GM18507 (cell line): ENCODE measurements around the gene ATCAY.
A peak's percentile ranks its signal among the peaks of the same experiment; 100 is the strongest.
"Not testable (repeated sequence)": the region's sequence is repeated elsewhere in the genome, so short reads cannot be mapped to it uniquely, and the experiment has no call there.

Experiments used
- DNase-seq: peaks from one replicate; pipeline ENCODE4 v3.0.0; 2011; ENCODE audit warnings: low read depth; ENCODE audit not compliant: insufficient read length; ENCODE audit errors: extremely low spot score
- FAIRE-seq: peaks from 2 replicates; lab custom pipeline; 2011; peaks lifted over from hg19 to GRCh38; lab: Jason Lieb, UNC

Gene ATCAY

GRCh38 chr19:3852614-3853254, 27.8 kb upstream of the ATCAY start:
- FAIRE-seq (no peak), DNase-seq (no peak)

GRCh38 chr19:3855320-3855719, 25.2 kb upstream of the ATCAY start:
- FAIRE-seq (no peak), DNase-seq (no peak)

GRCh38 chr19:3857449-3858003, 23.0 kb upstream of the ATCAY start:
- FAIRE-seq (no peak), DNase-seq (peak; percentile 35)

DNA sequence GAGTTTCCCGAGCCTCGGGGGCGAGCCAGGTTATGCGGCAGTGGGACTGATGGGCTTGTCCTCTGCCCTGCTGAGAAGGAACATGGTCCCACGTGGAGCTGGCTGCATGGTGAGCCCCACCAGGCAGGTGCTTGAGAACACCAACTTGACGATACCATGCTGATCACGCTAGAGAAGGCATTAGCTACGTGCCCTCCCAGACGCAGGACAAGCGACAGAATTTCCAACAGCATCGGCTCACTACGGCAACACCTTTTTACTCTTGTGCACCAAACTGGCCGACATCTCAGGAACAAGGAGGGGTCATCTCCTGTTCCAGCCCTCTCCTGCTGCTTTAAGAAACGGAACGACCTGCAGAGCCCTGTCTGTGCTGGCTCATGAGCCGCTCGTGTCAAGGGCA, 20.0 kb upstream of the ATCAY start:
- FAIRE-seq (no peak), DNase-seq (no peak)

GRCh38 chr19:3862826-3863500, 17.5 kb upstream of the ATCAY start:
- DNase-seq (no peak), FAIRE-seq (no peak)

GRCh38 chr19:3863648-3864047, 16.8 kb upstream of the ATCAY start:
- no peak for FAIRE-seq

DNA sequence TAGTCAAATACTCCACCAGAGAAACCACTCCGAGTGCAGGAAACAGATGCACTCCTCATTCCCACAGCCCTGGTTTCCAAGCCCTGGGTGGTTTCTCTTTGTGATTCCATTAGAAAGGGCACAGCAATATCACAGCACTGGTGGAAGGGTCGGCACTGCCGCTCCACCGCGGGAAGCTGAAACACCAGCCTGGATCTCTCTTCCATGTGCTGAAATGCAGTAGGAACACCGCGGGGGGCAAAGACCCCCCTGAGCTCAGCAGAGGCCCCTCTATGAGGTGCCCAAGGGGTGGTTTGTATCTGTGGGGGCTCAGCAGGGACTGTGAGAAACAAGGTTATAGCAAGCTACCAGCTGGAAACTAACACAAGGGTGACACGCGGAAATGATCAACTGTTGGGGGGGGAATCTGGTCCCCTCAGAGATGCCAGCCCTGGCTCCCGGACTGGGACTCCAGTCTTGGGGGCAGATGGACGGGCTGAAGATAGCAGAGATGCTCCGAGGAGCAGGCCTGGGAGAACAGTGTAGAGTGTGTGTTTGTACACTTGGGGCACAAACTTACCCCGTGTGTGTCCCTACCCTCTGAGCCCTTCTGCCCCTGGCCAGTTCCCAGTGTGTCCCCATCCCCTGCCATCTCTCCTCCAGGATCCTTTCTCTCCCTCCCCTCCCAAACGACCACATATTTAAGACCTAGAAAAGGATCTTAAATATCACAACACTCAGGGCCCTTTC, 13.4 kb upstream of the ATCAY start:
- DNase-seq (no peak), FAIRE-seq (no peak)

More at GRCh38 chr19:3863648-3864047, 16.8 kb upstream of the ATCAY start:
- no peak for DNase-seq

GRCh38 chr19:3867971-3868769, 12.3 kb upstream of the ATCAY start:
- FAIRE-seq, result no peak

DNA sequence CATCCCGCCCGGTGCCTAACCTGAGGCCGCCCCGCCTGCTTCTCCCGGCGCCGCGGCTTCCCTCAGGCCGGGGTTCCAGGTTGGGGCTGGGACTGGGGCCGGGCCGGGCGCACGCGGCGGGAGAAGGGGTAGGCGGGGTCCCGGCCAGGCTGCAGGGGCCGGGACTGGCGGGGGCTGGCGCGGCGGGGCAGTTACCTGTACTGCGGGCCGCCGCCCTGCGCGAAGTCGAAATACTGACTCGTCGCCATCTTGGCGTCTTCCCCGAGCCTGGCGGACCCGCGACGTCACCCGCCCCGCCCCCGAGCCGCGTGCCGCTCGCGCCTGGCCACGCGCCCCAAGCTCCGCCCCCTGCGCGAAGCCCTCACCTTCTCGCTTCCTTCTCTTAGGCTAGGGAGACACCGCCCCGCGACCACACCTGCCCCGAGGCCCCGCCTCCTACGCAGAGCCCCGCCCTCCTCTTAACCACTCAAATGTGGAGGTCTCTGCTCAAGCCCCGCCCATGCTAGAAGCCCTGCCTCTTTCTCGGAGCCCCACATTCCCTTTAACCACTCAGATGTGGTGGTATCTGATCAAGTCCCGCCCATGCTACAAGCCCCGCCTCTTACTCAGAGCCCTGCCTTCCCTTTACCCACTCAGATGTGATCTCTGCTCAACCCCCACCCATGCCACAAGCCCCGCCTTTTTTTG, 11.6 kb upstream of the ATCAY start, which contains the start of gene ZFR2:
ZFR2 (minus strand) TSS at position 269 of the 687 bp plus-strand sequence; CDS start at position 248, 21 bp downstream.
- DNase-seq (no peak), FAIRE-seq (no peak)

More at GRCh38 chr19:3867971-3868769, 12.3 kb upstream of the ATCAY start:
- DNase-seq, result no peak

DNA sequence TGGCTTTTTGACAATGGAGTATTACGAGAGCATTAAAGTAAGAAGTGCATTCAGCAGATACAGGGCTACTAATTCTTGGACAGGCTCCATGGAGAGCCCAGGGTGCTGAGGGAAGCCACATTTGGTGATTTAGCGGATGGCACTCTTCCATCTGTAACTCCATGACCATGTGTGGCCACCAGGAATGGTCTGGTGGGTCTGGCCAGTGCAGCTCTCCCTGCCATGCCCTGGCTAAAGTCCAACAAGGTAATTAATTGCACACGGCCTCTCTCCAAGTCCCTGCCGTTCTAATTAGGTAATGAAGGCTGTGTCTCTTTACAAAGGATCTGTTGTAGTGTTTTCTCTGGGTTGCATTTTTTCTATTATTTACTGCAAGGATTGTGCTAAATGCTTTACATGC, 7.3 kb upstream of the ATCAY start:
- FAIRE-seq (no peak), DNase-seq (no peak)

- DNase-seq, result not testable (repeated sequence)
Observed at GRCh38 chr19:3874695-3875094, 5.8 kb upstream of the ATCAY start.

GRCh38 chr19:3879656-3880055, 829 bp upstream of the ATCAY start:
- FAIRE-seq, result no peak

More at GRCh38 chr19:3874695-3875094, 5.8 kb upstream of the ATCAY start:
- FAIRE-seq, result not testable (repeated sequence)

GRCh38 chr19:3881272-3882040, 971 bp downstream of the ATCAY start:
- DNase-seq (no peak), FAIRE-seq (no peak)

More at GRCh38 chr19:3879656-3880055, 829 bp upstream of the ATCAY start:
- DNase-seq, result no peak

GRCh38 chr19:3882041-3882384, 1.5 kb downstream of the ATCAY start:
- no peak for DNase-seq
- FAIRE-seq, result no peak

DNA sequence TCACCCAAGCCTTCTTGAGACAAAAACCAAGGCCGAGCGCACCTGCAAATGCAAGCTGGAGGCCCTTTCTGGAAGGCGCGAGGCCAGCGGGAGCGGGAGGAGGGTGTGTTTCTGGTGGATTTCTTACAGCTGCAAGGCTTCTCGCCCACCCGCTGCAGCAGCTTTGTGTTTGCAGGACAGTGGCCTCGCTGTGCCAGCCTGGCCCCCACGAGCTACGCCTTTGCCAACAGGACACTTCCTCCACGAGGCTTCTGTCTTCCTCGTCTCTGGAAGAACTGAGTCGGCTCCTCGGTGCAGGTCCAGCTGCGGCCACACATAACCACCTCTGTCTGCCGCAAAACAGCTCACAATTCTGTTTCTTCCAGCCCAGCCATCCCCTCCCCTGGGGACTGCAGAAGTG, 10.1 kb downstream of the ATCAY start:
- DNase-seq (no peak), FAIRE-seq (no peak)

DNA sequence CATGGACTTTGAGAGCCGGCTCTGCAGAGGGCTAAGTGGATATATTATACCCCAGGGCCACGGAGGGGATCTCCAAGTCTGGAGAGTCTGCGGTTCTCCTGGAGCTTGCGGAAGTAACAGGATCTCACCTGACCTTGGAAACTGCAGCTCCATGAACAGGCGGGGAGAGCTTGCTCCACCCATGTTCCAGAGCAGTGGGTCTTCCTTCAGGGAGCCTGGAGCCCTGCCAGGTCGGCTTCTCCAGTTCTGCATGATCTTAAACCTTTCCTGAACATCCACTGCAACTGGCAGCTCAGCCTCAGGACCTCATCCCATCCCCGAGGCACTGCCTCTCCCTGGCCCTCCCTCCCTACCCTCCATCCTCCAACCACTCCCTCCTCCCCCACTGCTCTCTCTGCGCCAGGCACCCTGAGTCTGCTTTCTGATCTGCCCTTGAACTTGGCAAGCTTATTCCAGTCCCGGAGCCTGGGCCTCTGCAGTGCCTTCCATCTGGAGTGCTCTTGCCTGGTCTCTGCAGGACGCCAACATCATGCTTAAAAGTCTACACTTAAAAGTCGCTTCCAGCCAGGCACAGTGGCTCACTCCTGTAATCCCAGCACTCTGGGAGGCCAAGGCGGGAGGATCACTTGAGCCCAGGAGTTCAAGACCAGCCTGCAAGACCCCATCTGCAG, 13.2 kb downstream of the ATCAY start:
- FAIRE-seq, result no peak

GRCh38 chr19:3894959-3895358, 14.5 kb downstream of the ATCAY start:
- not testable (repeated sequence) for DNase-seq, FAIRE-seq

More for the DNA sequence above, 13.2 kb downstream of the ATCAY start:
- DNase-seq, result no peak

- FAIRE-seq (no peak), DNase-seq (no peak)
Observed at GRCh38 chr19:3895788-3896187, 15.3 kb downstream of the ATCAY start.
